ENCODE results near the gene ZNG1C.
"Not testable (repeated sequence)": the region's sequence is repeated elsewhere in the genome, so short reads cannot be mapped to it uniquely, and the experiment has no call there.

The ZNG1C gene

DNA sequence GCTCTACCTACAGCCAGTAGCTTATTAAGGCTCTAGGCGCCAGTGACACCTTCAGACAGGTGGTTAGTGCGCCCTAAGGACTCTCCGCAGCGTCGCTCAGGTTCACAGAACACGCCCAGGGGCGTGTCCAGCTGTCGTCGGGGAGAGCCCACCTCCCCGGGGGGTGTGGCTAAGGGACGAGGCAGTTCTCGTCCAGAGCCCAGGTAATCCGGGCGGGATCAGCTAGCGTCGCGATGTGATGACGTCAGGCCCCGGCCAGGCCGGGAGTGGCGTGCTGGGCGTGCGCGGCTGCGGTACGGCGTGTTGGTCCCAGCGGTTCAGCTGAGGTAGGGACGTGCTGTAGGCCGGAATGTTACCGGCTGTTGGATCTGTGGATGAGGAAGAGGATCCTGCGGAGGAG, at the start of gene ZNG1C:
TSS of gene ZNG1C (plus strand) at position 301 of the 400 bp plus-strand sequence. CDS start at position 350, 49 bp downstream.
- DNase-seq: not testable (repeated sequence)

DNA sequence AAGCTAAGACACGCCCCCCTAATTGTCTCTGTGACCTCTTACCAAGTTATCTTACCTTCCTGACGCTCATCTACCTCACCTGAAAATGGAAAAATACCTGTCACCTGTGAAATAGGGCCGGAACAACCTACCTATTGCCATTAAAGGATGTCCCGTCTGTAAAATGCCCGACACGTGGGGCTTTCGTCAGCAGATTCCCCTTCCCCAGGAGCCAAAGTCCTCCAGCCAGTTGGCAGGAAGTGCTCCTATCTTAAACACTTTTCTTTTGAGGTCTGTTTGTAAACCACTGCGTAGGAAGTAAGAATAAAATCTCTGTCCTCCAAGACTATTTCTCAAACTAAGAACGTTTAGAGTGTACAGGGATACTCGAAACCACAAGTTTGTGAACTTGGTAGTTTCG, 654 bp downstream of the ZNG1C start:
- DNase-seq: not testable (repeated sequence)

DNA sequence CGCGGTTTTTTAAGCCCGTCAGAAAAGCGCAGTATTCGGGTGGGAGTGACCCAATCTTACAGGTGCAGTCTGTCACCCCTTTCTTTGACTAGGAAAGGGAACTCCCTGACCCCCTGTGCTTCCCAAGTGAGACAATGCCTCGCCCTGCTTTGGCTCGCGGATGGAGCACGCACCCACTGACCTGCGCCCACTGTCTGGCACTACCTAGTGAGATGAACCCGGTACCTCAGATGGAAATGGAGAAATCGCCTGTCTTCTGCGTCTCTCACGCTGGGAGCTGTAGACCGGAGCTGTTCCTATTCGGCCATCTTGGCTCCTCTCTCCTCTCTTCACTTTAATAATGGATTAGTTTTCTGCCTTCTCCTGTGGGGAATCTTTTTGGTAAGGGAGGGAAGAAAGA, 39.3 kb downstream of the ZNG1C start:
- DNase-seq: not testable (repeated sequence)

DNA sequence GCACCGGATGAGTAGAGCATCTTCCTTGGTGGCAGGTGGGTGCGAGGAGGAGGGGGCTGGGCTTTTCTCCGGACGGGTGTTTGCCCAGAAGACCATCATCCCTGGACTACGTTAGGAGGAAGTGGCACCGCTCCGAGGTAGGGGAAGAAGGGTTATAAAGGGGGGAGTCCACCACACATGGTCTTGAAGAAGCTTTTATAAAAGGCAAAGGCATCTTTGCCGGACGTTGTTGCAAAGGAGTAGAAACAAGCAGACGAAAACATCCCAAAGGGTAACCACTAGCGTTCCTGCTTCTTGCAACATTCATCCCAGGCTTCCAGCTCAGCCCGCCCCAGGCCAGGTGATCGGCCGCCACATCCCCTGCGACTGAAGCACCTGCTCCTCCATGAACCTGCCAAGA, 60.8 kb downstream of the ZNG1C start, which contains the start of gene FOXD4L3:
TSS of gene FOXD4L3 (plus strand) at position 301 of the 400 bp plus-strand sequence. CDS start at position 386, 85 bp downstream.
- DNase-seq: not testable (repeated sequence)

DNA sequence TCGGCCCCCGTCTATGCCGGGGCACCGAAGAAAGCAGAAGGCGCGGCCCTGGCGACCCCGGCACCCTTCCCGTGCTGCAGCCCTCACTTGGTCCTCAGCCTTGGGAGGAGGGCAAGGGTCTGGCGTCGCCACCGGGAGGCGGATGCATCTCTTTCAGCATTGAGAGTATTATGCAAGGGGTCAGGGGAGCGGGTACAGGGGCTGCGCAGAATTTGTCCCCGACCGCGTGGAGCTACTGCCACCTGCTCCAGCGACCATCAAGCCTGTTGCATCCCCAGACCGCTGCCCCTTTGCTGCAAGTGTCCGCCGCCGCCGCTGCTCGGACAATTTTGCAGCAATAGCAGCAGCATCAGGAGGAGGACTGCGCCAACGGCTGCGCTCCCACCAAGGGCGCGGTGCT, 62.0 kb downstream of the ZNG1C start:
- not testable (repeated sequence) for DNase-seq

DNA sequence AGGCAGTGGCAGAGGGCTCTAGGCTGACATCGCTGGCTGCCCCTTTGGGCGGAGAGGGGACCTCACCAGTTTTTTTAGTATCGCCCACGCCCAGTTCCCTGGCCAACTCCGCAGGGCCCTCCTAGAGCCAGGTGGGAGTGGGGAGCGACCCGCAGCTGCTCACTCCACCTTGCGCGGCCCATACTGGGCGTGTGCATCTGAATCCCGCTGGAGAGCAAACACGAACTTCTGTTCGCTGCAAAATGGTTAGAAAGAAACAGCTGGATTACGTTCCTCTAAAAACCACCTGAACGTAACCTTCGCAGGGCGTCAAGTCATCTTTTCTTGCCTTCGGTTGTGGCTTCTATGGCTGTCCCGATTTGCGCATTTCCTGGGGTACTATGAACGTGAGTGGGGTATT, 62.4 kb downstream of the ZNG1C start:
- DNase-seq: not testable (repeated sequence)

DNA sequence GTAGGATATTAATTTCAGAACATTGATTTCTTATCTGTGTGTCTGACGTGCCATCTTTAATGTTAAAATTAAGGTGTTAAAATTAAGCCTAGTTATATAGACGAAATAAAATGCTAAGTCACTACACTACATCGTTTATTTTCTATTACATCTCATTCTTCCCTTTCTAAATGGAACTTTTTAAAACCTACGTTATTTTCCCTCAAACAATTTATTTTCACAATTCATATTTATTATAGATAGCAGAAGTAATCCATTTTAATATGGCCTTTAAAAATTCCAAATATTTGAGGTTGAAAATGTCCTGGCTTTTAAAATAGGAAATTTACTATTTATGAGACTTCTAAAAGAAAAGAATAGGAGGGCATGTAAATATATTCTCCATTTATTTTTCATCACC, 63.0 kb downstream of the ZNG1C start:
- not testable (repeated sequence) for DNase-seq

DNA sequence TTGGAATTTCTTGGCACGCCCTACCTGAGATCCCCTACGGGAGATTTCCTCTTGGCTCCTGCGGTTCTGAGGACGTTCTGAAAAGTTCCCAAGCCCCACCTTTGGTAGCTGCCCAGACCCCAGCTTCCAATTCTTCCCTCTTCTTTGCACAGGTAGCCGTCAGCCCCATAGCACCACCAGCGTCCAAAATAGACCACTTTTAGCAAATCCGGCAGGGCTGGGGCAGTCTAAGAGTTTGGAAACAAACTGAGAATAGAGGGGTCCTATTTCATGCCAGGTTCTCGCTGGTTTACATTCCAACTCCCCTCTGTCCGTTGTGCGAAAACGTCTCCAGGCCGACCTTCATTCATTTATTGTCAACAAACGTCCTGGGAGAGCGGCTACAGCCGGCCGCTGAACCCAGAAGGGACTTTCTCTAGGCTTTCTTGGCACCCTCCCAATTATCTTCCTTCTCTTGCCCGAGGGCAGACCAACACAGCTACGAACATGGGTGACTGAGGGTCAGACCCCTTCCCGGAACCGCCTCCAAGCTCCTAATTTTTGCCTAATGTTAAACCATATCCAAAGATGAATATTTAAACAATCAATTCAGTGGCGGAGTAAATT, 64.0 kb downstream of the ZNG1C start:
- not testable (repeated sequence) for DNase-seq

DNA sequence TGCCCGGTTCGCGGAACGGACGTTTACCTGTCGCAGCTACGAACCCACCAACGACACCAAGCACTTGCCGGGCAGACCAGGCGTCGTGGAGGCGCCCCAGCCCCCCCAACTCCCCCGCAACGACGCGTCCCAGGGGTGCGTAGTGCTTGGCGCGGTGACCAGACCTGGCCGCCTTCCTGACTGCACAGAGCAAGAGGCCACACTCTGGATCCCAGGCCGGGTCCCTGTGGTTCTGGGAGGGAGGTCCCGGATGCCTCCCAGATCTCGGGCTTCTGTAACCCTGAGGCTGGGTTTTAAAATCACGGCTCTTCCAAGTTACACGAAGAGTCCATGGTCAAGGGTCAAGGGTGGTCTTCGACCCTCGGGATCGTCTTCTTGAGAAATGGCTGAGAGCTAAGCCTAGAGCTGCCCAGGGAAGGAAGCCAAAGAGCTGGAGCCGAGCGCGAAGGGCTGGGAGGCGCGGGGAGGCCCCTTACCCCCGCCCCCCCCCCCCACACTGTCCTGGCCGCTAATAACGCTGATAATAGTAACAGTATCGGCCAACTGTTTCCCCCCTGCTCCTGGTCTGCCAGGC, 64.7 kb downstream of the ZNG1C start:
- not testable (repeated sequence) for DNase-seq

DNA sequence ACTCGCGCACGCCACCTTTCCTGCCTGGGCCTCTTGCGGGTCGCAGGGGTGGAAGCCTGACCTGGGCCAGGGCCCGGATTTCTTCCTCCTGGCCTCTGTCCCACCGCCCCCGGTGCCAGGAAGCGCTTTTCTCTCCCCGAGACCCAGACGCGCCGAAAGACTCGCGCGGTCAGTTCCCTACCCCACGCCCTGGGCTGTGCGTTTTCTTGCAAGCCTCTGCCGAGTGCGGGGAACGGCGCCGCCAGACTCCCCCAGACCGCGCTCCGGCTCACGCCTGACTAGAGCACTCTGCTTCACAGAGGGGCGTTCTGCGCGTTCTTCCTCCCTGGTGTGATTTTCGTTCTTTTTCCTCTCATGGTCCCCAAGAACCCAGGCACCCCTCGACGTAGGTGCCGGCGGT, 65.3 kb downstream of the ZNG1C start:
- not testable (repeated sequence) for DNase-seq

DNA sequence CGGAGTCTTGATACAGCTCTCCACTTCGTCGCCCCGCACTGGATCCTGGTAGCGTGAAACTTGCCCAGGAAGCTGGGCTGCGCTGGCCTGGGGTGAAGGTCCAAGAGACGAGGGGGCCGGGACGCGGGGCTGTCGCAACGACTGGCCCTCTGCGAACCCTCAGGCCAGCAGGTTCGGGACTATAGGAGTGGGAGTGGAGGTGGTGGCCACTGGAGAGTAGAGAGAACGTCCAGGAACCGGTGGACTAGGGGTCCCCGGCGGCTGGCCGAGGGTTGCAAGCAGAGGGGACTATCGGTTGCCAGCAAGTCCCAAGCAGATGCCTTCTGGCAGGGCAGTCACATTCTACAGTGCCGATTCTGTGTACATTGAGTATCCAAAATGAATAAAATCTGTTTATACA, 65.9 kb downstream of the ZNG1C start:
- DNase-seq: not testable (repeated sequence)

DNA sequence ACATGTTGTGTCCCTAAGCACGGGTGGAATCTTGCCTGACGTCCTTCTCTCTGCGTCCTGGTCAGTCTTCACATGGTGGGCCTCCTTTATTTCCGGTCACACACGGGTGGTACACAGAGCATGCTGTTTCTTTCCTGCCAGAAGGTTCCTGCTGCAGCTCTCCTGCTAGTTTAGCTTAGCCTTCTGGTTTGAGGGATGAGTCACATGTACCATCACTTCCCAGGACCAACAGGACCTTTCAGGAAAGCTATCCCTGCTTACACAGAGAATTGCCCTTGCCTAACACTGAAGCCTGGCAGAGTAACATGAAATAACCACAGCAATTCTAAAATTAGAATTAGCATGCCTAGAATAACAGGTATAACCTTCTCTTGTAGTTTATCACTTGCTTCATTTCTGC, 69.4 kb downstream of the ZNG1C start:
- not testable (repeated sequence) for DNase-seq

DNA sequence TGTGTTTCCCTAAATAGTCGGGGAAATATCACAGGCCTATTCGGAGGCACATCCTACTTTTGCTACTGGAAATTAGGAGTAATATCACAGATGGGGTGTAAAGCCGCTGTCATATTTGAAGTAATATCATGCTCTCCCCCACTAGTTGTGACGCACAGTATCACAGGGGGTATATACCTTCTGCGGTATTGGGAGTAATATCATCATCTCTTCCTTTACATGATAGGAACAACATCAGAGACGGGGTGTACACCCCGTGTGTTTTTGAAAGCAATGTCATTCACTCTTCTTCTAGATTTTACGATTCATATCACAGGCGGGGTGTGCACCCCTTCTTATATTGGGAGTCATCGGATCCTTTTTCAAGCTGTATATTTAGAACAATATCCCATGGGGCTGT, 76.4 kb downstream of the ZNG1C start:
- not testable (repeated sequence) for DNase-seq

DNA sequence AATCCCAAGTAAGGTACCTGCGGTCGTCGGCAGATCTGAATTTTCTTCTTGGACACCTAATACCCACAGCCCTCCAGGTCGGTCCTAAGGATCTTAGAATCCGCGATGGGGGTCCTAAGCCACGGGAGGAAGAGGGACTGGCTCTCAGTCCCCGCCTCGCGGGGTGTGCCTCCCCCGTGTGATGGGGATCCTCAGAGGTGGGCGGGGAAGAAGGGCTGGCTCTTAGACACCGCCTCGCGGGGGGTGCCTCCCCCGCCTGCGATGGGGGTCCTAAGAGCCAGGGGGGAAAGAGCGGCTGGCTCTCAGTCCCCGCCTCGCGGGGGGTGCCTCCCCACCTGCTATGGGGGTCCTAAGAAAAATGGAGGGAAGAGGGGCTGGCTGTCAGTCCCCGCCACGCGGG, 82.0 kb downstream of the ZNG1C start:
- DNase-seq: not testable (repeated sequence)

DNA sequence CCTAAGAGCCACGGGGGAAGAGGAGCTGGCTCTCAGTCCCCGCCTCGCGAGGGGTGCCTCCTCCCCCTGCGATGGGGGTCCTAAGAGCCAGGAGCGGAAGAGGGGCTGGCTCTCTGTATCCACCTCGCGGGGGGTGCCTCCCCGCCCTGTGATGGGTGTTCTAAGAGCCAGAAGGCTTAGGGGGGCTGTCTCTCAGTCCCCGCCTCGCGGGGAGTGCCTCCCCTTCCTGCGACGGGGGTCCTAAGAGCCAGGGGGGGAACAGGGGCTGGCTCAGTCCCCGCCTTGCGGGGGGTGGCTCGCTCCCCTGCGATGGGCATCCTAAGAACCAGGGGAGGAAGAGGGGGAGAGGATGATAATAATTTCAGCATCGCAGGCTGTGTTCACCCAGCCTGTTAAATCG, 82.7 kb downstream of the ZNG1C start:
- DNase-seq: not testable (repeated sequence)

DNA sequence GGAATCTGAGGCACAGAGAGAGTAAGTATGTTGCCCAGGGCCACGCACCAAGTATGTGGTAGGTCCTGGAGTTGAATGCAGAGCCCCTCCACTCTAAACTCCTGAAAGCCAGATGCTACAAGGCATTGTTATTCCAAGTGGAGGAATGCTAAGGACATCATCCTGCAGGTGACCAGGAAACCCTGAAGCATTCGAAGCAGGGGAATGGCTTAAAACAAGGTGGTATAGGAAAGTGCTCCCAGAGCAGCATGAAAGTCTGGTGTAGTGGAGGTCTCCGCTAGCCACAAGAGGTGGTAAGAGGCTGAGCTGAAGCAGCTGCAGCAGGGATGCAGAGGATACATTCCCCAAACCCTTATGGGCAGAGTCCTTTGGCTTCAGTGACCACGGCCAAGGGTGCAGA, 87.3 kb downstream of the ZNG1C start:
- not testable (repeated sequence) for DNase-seq

DNA sequence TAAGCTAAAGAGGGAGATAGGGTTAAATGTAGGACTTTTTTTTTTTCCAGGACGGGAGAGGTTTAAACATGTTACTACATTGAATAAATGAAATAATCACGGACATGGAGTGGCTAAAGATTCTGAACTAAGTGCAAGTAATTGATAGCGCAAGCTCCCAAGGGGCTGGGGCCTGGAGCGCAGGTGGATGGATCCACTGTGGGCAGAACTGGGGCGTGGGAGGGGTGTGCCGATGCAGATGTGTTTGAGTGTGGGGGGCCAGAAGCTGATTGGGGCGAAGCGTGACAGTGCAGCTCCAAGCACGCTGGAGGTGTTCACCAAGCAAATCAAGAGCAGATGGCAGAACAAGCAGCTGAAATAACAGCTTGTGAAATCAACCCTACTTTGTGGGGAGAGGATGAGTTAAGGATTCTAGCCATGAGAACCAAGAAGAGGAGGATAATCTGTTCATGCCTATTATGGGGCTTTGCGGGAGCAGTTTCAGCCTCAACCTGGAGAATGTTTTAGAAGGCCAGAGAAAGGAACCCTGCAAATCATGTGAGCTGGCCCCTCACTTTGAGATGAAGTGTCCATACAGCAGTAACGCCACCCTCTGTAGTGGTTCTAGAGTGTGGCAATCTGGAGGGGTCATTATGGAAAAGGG, 88.9 kb downstream of the ZNG1C start:
- not testable (repeated sequence) for DNase-seq

DNA sequence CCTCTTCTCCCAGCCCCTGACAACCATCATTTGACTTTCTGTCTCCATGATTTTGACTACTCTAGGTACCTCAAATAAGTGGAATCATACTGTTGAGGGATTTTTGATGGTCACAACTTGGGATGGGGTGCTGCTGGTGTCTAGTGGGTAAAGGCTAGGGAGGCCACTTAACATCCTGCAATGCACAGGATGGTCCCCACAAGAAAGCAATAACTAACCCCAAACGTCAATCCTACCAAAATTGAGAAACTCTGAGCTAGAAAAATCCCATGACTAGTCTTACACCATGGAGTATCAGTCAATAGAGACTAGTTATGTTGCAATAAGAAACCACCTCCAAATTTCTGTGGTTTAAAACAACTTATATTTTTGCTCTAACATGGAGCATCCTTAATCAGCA, 90.3 kb downstream of the ZNG1C start:
- not testable (repeated sequence) for DNase-seq

DNA sequence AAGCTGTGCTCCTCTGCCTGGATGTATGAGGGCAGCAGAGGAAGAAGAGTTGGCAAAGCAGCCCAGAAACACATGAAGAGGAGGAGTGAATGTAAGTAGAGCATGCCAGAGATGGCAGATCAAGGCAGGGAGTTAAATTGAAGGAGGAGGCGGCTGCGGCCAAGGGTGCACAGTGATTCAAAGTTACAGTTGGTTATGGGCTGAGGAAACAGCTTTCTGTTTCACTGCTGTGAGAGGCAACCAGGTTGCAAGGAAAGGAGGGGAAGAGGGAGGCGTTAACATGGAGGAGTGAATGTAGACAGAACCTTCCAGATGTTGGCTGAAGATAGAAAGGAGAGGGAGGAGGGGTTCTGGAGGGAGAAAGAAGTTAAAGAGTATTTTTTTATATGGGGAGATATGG, 94.2 kb downstream of the ZNG1C start:
- not testable (repeated sequence) for DNase-seq

DNA sequence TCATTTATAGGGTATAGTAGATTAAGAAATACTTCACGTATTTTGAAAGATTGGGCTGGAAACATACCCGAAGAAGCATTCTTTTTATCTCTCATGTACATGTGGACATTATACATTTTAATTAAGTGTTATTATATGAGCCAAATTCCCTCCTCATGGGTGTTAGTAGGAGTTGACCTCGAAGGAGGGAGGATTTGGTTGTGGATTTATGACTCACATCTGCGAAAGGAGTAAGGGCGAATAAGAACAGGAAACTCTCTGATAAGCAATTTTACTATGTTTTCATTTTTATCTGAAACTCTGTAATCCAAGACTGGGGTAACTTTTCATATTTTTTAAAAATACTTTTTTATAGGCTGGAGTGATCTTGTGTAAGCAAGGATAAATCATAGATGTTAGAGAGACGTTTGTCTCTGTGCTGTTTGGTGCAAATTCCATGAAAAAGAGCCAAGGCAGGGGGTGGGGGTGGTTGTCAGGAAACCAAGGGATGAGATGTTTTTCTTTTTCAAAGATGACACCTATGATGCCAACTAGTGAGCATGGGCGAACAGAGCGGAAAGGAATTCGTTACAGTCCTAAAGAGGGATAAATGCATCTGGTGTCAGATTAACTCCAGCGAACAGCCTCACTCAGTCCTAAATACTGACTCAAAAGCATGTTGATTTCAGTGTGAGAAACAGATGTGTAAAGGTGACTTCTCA, 95.0 kb downstream of the ZNG1C start:
- not testable (repeated sequence) for DNase-seq

DNA sequence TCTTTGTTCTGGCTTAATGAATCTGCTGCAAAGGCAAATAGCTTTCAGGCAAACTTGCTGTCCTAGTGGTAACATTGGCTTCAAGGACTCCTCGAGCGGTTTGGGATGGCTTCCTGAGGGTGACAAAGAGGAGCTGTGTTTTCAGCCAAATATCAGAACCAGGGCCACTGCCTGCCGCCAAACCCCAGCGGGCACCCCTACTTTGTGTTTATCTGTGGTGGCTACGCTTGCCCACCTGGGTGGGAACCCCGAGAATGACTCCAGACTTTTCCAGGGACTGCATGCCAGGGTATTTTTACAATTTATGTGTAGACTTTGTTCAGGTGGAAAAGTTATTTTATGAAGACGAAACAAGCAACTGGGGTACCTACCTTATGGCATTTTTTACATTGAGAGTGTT, 96.2 kb downstream of the ZNG1C start:
- not testable (repeated sequence) for DNase-seq

DNA sequence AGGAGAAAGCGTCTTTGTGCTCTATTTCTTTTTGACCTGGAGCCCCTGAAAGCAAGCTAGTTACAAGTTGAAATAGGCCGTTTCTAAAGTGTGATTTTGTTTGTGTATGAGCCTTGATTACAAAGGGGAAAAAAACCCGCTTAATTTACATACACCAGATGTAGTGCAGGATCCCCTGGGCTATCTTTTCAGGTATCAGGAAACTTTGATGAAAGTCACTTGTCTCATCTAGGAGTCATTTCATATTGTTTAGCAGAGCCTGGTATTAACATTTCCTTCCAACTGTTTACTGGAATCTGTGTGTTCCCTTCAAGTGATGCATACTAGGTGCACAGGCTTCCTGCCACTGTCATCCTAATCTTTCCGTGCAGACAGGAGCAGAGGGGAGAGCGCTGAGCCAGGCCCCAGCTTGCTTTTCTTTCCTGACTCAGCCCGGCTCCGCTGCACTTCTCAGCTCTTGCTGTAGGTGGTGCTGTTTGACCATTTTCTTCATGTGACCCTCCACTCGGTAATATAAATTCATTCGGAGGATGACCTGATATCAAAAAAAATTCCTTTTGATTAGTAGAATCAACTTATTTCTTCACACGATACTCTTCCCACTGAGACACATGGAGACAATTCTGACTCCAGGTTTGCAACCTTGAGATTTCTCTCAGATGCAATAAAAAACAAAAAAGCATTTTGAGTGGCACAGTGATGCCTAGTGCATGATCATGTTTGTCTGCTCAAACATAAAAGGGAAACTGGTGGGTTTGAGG, 100.7 kb downstream of the ZNG1C start:
- not testable (repeated sequence) for DNase-seq

DNA sequence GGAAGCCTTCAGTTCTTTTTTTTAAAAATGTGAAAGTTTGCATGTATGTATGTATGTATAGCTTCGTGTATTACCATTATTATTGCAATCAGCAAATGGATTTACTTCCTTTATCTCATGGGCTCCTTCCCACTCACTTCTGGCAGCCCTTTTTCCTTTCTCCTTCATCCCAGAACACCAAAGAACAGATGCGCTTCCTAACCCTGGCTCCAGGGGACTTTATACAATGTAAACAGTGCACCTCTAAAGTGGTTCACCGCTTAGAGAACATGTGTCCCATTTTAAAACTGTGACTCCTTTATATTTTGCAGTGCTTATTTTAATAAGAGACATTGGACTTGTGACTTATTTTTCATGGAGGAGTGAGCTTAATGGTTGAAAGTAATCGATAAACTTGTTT, 101.5 kb downstream of the ZNG1C start:
- not testable (repeated sequence) for DNase-seq

Data from NCI-H526 (cell line).